Measurements from ENCODE around the gene CLCF1. TPM values are rescaled to one million over a fixed set of nuclear protein-coding genes. Genes with fewer than 3 reads are reported as not detected.

The CLCF1 gene
- polyA plus RNA-seq, 1 donor from 2014 or later, result not detected

GRCh38 chr11:67409781-67410368 is 36.5 kb upstream of the CLCF1 start:
- no peaks in the 10 kb centered on the region for H3K9me2 ChIP-seq (ENCODE audit: insufficient read depth, low read length)
- H3K9ac ChIP-seq (ENCODE audit: low read length), result no peak overlapping the region
- no peak overlapping the region for H2AFZ ChIP-seq (ENCODE audit: low read depth, low read length)
- H4K20me1 ChIP-seq (ENCODE audit: insufficient read depth), result no peaks in the 10 kb centered on the region
- H3K4me2 ChIP-seq (ENCODE audit: low read length), result no peak overlapping the region
- no peaks in the 10 kb centered on the region for H3K36me3 ChIP-seq (ENCODE audit: insufficient read depth, low read length)
- no peak overlapping the region for H3K4me3 ChIP-seq (ENCODE audit: low read length)
- no peak overlapping the region for H3K27ac ChIP-seq (ENCODE audit: low read length)
- H3K79me2 ChIP-seq (replicated peaks; ENCODE audit: insufficient read depth, low read length), result no peaks in the 10 kb centered on the region
- H3F3A ChIP-seq (ENCODE audit: insufficient read depth, low read length, poor library complexity, severe bottlenecking), result no peaks in the 10 kb centered on the region
- TF ChIP-seq TAF1 (IDR thresholded peaks at IDR 0.05; ENCODE audit: low read depth) (no peak), RAD21 (conservative IDR thresholded peaks at IDR 0.05) (no peak), MXI1 (conservative IDR thresholded peaks at IDR 0.05; ENCODE audit: poor library complexity, severe bottlenecking) (no peak), CTCF (IDR thresholded peaks at IDR 0.05; ENCODE audit: poor library complexity, severe bottlenecking) (no peak), SMC3 (conservative IDR thresholded peaks at IDR 0.05; ENCODE audit: poor library complexity) (no peak), POLR2AphosphoS5 (IDR thresholded peaks at IDR 0.05) (no peak), EP300 (conservative IDR thresholded peaks at IDR 0.05; ENCODE audit: poor library complexity, severe bottlenecking) (no peak), EZH2 (IDR thresholded peaks at IDR 0.05; ENCODE audit: borderline replicate concordance, insufficient read depth, low read length, poor library complexity, severe bottlenecking) (no peak), REST (IDR thresholded peaks at IDR 0.05; ENCODE audit: borderline replicate concordance) (no peak)
- no peaks in the 10 kb centered on the region for H3K9me3 ChIP-seq (ENCODE audit: low read length)
- H3K27me3 ChIP-seq (ENCODE audit: insufficient read depth, low read depth, low read length), result peaks cover 5% of the 10 kb centered on the region

GRCh38 chr11:67409261-67409666 is 35.9 kb upstream of the CLCF1 start:
- Histone ChIP-seq H3K9me3 (ENCODE audit: low read length) (no peaks in the 10 kb centered on the region), H3K4me3 (ENCODE audit: low read length) (no peak overlapping the region), H3K36me3 (ENCODE audit: insufficient read depth, low read length) (no peaks in the 10 kb centered on the region), H2AFZ (ENCODE audit: low read depth, low read length) (no peak overlapping the region), H4K20me1 (ENCODE audit: insufficient read depth) (no peaks in the 10 kb centered on the region), H3K27me3 (ENCODE audit: insufficient read depth, low read depth, low read length) (no peaks in the 10 kb centered on the region), H3K79me2 (replicated peaks; ENCODE audit: insufficient read depth, low read length) (no peaks in the 10 kb centered on the region), H3K4me2 (ENCODE audit: low read length) (no peak overlapping the region), H3K9ac (ENCODE audit: low read length) (no peak overlapping the region), H3F3A (ENCODE audit: insufficient read depth, low read length, poor library complexity, severe bottlenecking) (no peaks in the 10 kb centered on the region), H3K9me2 (ENCODE audit: insufficient read depth, low read length) (no peaks in the 10 kb centered on the region), H3K27ac (ENCODE audit: low read length) (no peak overlapping the region)
- TF ChIP-seq CTCF (IDR thresholded peaks at IDR 0.05; ENCODE audit: poor library complexity, severe bottlenecking) (no peak), SMC3 (conservative IDR thresholded peaks at IDR 0.05; ENCODE audit: poor library complexity) (no peak), MXI1 (conservative IDR thresholded peaks at IDR 0.05; ENCODE audit: poor library complexity, severe bottlenecking) (no peak), REST (IDR thresholded peaks at IDR 0.05; ENCODE audit: borderline replicate concordance) (no peak)

All from neural cell (in vitro differentiated cells).